NCI-H748 (cell line): ENCODE results near the gene PRSS2.
"Not testable (repeated sequence)": the region's sequence is repeated elsewhere in the genome, so short reads cannot be mapped to it uniquely, and the experiment has no call there.

ENCODE experiments used
- DNase-seq: peaks from one replicate; lab custom pipeline; 2025; ENCODE audit not compliant: unreplicated experiment; lab: John Stamatoyannopoulos, UW

Gene PRSS2

DNA sequence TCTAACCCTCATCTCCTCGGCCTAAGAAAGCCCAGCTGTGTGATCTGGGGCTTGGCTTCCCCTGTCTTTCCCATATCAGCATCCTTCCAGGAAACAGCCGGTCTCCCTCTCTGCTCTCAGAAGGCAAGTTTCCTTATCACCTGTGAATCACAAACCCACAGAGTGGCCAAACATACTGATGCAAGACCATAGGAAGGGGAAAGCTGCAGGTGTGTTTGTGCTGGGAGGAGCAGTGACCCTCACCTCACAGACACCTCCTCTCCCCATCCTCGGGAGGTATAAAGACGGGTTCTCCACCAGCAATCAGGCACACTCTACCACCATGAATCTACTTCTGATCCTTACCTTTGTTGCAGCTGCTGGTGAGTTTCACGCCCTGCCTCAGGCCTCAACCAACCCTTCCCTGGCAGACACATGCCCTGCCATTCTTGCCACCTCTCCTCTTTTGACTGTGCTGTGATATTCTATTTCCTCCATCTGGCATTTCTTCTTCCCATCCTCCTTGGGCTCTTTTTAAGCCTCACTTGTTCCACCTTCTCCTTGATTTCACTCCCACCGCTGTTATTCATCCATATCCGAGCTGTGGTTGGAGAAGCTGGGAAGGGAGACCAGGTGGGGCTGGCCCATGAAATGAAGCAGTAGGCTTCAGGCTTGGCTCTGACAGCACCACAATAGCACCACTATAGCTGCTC, at the start of gene PRSS2:
TSS of gene PRSS2 (plus strand) at position 310 of the 692 bp plus-strand sequence. CDS start at position 323, 13 bp downstream.
- peak; percentile 47 for DNase-seq

DNA sequence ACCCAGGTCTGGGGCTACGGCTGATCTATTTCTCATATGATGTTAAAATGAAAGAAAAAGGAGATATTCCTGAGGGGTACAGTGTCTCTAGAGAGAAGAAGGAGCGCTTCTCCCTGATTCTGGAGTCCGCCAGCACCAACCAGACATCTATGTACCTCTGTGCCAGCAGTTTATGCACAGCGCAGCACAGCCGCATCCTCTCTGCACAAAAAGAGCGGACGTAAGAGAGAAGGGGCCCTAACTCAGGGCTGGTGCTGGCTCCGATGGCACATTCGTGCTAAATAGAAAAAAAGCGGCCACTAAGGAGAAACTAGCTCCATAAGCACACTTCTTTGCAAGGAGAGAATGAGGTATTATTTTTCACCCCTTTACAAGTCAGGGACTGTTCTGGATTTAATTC, 49.8 kb upstream of the PRSS2 start:
- no peak for DNase-seq

DNA sequence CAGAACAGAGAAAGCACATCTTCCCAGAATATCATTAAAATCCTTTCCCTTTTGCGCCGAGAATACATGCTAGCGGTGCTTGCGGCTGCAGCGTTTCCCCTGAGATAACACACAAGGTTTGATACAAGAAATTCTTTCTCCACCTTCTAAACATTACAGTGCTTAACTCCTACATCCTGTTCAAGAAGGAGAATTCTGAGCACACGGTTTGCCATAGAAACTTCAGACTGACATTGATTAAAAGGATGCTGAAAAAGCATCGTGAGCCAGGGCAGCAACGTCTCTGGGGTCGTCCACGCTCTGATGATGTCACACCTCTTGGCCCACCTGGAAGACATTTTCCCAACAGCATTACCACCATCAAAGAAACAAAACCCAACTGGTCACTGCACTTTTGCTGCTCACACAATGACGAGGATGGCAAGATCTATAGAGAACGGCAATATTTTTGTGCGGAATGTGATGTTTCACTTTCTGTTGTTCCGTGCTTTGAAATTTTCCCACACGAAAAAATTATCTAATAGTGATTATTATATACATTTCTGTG, 48.4 kb upstream of the PRSS2 start:
- DNase-seq = no peak

DNA sequence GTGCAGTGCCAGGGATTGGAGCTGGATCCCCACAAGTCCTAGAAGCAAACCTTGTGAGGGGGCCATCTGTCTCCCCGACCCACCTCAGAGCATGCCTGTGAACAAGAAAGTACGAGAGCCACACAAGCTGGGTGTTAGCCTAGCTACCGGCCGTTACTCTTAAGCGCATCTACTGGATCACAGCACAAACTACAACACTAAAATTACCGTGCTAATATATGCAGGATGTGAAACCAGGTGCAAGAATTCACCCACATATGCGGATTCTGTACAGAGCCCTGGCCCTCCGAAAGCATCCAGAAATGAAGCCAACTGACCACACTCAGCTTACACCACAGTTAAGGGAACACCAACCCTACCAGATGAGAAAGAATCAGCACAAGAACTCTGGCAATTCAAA, 37.5 kb upstream of the PRSS2 start:
- DNase-seq = no peak

DNA sequence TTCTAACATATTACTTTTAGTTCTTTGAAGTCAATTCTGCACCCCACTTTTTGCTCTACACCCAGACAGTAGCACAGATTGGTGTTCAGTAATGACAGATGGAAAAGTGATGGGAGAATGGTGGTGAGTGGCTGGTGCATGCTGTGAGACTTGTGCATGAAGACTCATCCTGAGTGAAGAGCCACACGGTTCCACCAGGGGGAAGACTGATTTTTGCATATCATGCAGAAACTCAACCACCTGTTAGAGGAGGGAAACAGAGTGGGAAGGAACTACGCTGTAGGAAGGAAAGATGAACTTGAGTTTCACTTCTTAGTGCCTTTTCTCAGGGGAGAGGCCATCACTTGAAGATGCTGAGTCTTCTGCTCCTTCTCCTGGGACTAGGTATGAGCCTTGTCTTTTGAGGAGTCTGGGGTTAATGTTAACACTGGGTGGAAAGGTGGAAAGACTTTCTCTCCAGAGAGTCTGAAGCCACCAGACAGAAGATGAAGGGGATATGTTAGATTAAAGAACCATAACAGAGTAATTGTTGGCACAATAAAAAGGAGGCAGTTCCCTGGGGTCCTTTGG, 30.8 kb upstream of the PRSS2 start:
- DNase-seq = no peak

DNA sequence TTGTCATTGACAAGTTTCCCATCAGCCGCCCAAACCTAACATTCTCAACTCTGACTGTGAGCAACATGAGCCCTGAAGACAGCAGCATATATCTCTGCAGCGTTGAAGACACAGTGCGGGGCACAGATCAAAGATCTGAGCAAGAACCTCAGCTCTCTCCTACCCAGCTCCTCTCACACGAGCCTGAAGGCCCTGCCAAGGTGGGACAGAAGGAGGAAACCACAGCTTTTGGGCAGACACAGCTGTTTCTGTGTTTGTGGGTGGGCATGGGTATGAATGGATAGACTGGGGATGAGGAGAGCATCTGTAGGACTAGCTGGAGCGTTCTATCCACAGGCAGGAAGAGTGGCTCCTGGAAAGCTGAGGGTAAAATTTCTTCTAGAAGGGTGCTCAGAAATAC, 30.0 kb upstream of the PRSS2 start:
- DNase-seq = no peak

DNA sequence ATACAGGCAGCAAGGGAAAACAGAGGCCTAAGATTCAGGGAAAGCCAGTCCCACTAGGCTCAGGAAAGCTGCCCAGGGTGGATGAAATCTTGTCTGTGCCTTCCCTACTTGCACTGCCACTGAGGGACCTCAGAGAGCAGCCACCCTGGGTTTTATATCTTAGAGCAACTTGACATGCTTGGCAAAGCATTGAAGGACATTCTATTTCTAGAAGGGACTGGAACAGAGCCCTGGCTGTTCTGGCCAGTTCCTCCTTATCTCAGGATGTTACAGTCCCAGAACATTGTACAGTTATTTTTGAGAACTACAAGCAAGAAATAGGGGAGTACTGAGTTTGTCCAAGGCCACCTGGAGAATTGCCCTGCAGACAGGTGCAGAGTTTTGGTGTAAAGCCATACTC, 28.8 kb upstream of the PRSS2 start:
- not testable (repeated sequence) for DNase-seq

DNA sequence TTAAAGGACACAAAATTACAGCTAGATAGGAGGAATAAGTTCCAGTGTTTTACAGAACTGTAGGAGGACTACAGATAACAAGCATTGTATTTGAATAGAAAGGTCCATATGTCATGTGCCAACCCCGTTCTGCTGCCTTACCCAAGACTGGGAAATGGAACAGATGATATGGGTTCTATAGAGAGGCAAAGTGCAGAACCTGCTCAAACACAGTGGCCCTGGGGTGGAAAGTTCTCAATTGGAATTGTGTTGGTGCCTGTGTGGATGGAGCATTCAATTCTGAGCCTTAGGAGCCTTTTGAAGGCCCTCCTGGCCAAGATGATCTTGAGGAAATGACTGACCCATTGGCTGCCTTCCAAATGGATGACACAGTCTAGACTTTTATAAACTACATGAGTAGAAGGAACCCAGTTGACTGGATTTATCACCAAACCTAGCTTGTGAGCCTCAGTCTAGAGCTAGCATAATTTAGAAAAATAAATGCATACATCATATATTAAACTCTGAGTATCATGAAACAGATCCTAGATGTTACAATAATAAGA, 25.6 kb upstream of the PRSS2 start:
- DNase-seq = no peak

DNA sequence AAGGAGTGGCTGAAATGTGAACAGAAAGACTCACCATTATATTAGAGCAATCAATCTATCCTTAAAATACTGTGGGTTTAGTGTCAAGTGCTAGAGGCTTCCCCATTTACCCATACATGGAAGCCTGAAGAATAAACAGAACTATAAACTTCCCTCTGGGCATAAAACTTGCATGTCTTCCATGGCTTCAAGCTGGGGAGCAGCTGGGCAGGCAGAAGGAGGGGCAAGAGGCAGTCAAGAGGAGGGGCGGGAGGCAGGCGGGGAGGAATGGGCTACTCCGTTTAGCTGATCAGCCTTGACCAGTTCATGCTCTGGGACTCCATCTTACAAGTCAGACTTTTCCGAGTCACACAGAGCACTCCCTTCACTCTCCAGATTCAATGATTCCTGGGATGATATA, 25.0 kb upstream of the PRSS2 start:
- no peak for DNase-seq

DNA sequence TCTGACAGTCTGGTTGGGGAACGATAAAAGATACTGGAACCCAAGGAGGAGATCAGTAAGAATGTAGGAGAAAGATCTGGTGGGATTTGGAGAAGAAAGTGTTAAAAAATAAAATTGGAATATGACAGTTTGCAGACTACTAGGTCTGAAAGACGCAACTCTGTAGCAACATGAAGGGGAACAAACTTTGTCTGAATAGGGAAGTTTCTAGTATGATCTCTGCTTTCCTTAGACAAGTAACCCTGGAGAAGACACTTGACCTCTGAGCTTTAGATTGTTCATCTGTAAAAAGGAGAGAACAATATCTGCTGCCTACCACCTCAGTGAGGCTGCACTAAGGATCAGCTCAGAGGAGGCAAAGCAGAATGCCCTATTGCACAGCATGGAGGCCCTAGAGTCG, 24.5 kb upstream of the PRSS2 start:
- DNase-seq = no peak

DNA sequence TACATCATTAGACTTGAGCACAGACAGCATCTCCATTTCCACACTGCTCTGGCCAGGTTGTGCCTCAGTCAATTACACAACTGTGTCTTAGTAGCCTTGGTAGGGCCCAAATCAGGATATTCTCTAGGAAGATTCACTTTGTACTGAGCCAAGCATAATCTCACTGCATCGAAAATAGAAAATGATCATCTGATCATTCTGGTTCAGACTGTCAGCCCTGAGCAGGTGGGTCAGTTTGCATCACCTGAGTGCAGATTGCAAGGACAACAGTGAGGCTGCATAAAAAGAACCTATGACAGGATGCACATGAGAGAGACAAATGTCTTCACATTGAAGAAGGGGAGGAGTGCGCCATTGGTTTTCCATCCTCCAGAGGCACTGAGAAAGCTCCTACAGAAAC, 22.4 kb upstream of the PRSS2 start:
- not testable (repeated sequence) for DNase-seq

DNA sequence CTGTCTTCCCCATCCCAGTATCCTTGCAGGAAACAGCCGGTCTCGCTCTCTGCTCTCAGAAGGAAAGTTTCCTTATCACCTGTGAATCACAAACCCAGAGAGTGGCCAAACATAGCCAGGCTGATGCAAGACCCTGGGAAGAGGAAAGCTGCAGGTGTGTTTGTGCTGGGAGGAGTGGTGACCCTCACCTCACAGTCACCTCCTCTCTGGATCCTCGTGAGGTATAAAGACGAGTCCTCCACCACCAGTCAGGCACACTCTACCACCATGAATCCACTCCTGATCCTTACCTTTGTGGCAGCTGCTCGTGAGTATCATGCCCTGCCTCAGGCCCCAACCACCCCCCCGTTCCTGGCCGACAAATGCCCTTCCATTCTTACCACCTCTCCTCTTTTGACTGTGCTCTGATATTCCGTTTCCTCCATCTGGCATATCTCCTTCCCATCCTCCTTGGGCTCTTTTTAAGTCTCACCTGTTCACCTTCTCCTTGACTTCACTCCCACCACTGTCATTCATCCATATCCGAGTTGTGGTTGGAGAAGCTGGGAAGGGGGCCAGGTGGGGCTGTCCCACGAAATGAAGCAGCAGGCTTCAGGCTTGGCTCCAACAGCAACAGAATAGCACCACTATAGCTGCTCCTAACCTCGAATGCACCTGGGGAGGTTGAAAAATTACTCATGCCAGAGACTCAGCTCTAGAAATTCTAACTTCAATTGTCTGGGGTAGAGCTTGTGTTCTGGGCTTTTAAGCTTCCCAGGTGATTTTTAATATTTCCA, 21.4 kb upstream of the PRSS2 start, which contains the start of gene PRSS1:
TSS of gene PRSS1 (plus strand) at position 255 of the 776 bp plus-strand sequence. CDS start at position 268, 13 bp downstream.
- DNase-seq = no peak

DNA sequence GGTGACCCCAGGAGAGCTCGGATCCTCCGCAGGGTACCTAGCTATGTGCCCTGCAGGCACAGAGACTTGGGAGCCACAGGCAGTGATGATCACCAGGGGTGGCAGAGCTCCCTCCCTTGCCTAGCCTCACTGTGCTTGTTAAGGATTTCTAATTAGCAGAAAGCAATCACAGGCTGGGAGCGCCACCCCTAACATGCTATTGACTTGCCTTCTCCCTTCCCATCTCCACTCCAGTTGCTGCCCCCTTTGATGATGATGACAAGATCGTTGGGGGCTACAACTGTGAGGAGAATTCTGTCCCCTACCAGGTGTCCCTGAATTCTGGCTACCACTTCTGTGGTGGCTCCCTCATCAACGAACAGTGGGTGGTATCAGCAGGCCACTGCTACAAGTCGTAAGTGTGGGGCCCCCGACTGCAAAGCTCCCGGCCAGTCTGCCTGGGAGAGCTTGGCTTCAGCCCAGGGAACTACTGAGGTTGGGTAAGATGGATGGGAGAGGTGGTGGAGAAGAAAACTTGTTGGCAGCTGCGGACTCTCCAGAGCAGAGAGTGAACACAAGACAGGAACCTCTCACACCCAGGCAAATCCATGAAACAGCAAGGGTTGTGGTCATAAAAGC, 20.3 kb upstream of the PRSS2 start:
- no peak for DNase-seq

DNA sequence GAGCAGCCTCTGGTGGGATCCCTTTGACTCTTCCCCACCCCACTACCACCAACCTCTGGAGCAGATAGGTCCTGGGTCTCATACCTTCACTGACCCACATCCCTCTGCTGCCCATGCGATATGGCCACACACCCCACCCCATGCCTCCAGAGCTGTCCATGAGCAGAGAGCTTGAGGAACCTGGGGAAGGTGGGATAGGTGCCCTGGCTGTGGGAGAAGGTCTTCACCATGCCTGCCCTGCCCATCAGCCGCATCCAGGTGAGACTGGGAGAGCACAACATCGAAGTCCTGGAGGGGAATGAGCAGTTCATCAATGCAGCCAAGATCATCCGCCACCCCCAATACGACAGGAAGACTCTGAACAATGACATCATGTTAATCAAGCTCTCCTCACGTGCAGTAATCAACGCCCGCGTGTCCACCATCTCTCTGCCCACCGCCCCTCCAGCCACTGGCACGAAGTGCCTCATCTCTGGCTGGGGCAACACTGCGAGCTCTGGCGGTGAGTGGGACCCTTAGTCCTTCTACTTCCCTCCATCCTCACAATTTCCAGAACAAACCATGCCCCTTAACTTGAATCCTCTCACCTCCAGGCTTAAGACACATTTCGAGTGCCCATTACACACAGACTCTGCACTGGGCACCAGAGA, 19.1 kb upstream of the PRSS2 start:
- DNase-seq = not testable (repeated sequence)

DNA sequence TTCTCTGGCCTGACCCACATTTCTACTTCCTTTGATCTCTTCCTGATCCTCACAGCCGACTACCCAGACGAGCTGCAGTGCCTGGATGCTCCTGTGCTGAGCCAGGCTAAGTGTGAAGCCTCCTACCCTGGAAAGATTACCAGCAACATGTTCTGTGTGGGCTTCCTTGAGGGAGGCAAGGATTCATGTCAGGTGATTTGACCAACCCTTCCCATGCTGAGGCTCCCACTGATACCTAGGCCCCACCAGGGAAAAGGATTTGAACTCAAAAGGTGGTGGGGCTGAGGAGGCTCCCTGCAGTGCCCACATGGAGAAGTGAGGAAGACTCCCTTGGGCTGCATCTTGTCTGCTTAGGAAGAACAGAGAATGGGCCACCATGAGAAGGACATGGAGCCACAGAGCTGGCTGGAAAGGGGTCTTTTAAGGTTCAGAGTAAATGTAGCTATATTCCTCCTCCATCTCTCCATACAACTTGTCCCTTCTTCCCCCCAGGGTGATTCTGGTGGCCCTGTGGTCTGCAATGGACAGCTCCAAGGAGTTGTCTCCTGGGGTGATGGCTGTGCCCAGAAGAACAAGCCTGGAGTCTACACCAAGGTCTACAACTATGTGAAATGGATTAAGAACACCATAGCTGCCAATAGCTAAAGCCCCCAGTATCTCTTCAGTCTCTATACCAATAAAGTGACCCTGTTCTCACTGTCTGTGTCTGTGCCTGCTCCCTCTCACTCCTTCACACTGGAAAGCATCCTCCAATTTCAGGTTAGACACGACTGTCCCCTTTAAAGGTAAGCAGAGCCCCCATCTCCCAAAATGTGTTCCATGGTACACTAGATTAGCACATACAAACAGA, 18.2 kb upstream of the PRSS2 start:
- DNase-seq = no peak

DNA sequence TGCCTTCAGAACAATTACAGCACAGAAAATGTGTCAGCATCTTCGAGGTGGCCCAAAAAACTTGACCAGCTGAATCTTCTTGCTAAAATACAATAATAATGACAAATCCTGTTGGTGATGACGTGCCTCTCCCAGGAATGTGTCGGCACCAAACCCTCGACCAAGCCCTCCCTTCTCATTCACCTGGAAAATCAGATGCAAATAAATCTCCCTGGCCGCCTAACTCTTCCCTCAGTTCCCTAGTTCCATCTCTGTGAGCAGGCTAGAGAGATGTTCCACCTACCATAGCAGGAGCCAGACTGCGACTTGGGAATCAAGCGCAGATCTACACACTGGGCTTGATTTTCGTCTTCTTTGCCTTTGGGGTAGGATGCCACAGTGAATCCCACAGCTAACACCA, 17.4 kb upstream of the PRSS2 start:
- no peak for DNase-seq

DNA sequence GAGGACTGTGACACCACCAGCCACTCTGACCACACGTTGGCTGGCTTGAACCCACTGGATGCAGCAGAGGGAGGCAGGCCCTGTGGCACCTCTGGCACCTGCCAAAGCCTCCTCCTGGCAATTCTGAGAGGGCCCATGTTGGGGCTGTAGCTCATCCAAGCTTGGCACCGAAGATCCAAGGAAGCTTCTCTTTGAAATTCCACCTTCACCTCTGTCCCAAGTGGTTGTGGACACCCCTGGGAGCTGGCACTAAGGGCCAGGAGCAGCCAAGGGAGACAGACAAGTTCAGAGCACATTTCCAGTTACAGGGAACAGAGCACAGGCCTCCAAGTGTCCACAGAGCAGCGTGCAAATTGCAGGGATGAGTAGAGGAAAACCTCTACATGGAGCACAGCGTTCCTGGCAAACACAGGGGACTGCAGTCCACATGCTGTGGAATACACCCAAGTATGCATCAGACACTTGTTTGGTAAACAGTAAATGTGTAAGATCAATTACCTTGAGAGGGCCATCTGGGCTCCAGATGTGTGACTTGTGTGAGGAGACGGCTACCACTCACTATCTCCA, 16.8 kb upstream of the PRSS2 start:
- peak; percentile 38 for DNase-seq

DNA sequence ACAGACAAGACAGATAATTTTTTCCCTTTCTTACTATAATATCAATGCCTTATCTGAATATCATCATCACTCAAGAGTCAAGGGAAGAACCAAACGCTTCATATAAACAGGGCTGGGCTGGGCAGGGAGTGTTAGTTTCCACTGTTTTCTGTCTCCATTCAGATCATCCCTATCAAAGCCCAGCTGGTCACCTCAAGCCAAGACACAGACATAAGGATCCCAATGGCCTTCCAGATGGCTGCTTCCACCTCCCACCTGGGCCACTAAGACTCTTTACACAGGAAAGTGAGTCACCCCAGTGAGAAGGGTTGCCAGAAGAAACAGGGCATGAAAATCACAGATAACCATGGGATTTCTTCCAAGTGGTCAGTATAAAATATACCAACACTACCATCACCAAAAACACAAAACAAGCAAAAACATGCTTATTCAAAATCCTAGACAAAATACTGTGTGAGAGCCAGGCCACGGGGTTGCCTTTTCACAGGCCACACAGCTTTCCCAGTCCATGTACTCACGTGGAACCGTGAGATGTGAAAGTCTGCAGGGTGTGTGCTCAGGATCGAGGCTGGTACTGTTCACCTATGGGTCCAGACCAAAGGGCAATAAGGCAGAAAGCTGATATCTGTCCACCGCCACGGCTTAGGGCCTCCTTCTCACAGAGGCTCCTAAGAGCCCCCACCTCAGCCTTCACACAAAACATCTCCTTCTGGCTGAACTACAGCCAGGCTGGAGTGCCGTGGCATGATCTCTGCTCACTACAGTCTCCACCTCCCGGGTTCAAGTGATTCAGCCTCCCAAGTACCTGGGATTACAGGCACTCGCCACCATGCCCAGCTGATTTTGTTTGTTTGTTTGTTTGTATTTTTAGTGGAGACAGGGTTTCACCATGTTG, 15.8 kb upstream of the PRSS2 start:
- DNase-seq = no peak
